Upper lobe of left lung (tissue), 4 donors: ENCODE data around the gene SAMD1.

Experiments
- EP300 ChIP-seq, 4 donors: sonication (generic); formaldehyde crosslinking; IDR thresholded peaks; one replicate each; pipeline ENCODE4 v1.5.1; 2017; ENCODE audit warnings: antibody characterized with exemption in 4 of 4, control low read depth in 2 of 4
- POLR2A ChIP-seq, 4 donors: fragments of 450-650 bp; IDR thresholded peaks; one replicate each; pipeline ENCODE4 v1.5.1; 2016 to 2017; ENCODE audit warnings: antibody characterized with exemption in 4 of 4, mild to moderate bottlenecking in 2 of 4
- POLR2AphosphoS5 ChIP-seq, 2 donors: sonication (generic); formaldehyde crosslinking; IDR thresholded peaks; one replicate each; pipeline ENCODE4 v1.5.1; 2017; ENCODE audit warnings: antibody characterized with exemption in 2 of 2
- TF ChIP-seq, protein P1 (sequence below), 6 experiments: fragments of 450-650 bp in 4 of 6; fragments of 200-600 bp in 2 of 6; sonication (generic) in 2 of 6; IDR thresholded peaks; one replicate each; pipeline ENCODE4 v1.5.1; 2016 to 2019; ENCODE audit warnings: antibody characterized with exemption in 6 of 6

DNA sequence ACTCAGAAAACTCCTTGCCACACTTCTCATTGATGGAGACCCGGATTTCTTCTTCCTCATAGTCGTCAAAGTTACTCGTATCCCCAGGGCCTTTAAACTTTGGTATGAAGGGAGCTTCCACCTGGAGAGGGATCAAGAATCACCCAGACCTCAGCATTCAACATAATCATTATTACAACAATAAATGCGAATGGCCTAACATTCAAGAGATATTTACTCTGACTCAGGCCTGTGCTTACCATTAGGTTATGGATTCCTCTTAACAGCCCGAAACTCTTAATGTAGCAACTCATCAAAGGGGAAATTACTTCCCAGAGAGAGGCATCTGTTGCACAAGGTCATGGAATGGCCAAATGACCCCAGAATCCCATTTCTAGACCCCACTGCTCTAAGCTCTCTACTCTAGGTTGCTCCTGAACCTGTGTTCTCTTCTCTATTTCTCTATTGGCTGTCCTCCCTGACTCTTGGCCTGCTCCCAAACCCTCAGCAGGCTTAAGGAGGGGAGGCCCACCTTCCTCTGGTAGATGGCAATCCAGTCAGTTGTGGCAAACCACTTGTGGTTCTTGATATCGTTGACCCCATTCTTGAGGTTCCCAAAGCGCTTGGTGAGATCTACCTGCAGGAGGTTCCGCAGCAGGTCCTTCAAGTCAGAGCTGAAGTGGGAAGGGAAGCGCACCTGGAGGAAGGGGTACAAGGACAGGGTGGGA, 2.7 kb upstream of the SAMD1 start:
- TF ChIP-seq POLR2AphosphoS5 (IDR thresholded peaks at IDR 0.05) (no peak), POLR2A (IDR thresholded peaks at IDR 0.05) (no peak), EP300 (IDR thresholded peaks at IDR 0.05) (no peak)
- TF ChIP-seq, protein P1, sequence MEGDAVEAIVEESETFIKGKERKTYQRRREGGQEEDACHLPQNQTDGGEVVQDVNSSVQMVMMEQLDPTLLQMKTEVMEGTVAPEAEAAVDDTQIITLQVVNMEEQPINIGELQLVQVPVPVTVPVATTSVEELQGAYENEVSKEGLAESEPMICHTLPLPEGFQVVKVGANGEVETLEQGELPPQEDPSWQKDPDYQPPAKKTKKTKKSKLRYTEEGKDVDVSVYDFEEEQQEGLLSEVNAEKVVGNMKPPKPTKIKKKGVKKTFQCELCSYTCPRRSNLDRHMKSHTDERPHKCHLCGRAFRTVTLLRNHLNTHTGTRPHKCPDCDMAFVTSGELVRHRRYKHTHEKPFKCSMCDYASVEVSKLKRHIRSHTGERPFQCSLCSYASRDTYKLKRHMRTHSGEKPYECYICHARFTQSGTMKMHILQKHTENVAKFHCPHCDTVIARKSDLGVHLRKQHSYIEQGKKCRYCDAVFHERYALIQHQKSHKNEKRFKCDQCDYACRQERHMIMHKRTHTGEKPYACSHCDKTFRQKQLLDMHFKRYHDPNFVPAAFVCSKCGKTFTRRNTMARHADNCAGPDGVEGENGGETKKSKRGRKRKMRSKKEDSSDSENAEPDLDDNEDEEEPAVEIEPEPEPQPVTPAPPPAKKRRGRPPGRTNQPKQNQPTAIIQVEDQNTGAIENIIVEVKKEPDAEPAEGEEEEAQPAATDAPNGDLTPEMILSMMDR (IDR thresholded peaks at IDR 0.05), result no peak
